IMR-90 (cell line): ENCODE measurements around the gene DDX50. TPM values are rescaled to one million over a fixed set of nuclear protein-coding genes. Genes with fewer than 3 reads are reported as not detected.
"Not testable (repeated sequence)": the region's sequence is repeated elsewhere in the genome, so short reads cannot be mapped to it uniquely, and the experiment has no call there.

Source experiments
- ATAC-seq: fragments of 200-7000 bp; cut with Tn5 transposase; 2 replicates; pipeline ENCODE4 v1.9.1; 2020; ENCODE audit warnings: low read depth, mild to moderate bottlenecking, moderate library complexity
- BruUV-seq: library from RNA; stranded (reverse); fragments of 400-500 nt; replicated peaks from 2 replicates; lab custom pipeline; 2021; lab: Mats Ljungman, UMichigan
- CTCF ChIA-PET: fragments of 300-600 bp; formaldehyde crosslinking; extraction: SDS; loops from one replicate; lab custom pipeline; 2021; ENCODE audit warnings: antibody characterized with exemption; lab: Yijun Ruan, JAX
- POLR2A ChIA-PET: fragments of 300-600 bp; sonication (Branson Sonifier 250); formaldehyde crosslinking; loops from one replicate; lab custom pipeline; 2022; ENCODE audit warnings: antibody characterized with exemption; ENCODE audit not compliant: unreplicated experiment; lab: Charles Lee
- DNase-seq: peaks from one replicate; pipeline ENCODE4 v3.0.0; 2013
- H2AFZ ChIP-seq: replicated peaks from 2 replicates; pipeline ENCODE3; 2013; ENCODE audit warnings: low read length, mild to moderate bottlenecking; ENCODE audit not compliant: poor library complexity
- H2AK5ac ChIP-seq: 2 replicates; pipeline ENCODE4 v1.6.1; 2013; ENCODE audit warnings: low read depth, low read length, inconsistent platforms
- H2AK9ac ChIP-seq: replicated peaks from 2 replicates; pipeline ENCODE3; 2013; ENCODE audit warnings: mild to moderate bottlenecking, low read depth, low read length, moderate library complexity; ENCODE audit not compliant: poor library complexity
- H2BK120ac ChIP-seq: 2 replicates; pipeline ENCODE4 v1.6.1; 2013; ENCODE audit warnings: low read depth, low read length, inconsistent platforms
- H2BK15ac ChIP-seq: 3 replicates; pipeline ENCODE4 v1.6.1; 2013; ENCODE audit warnings: low read depth, low read length, inconsistent platforms
- H2BK20ac ChIP-seq: 2 replicates; pipeline ENCODE4 v1.6.1; 2013; ENCODE audit warnings: low read depth, mild to moderate bottlenecking, inconsistent platforms, low read length, moderate library complexity
- H2BK5ac ChIP-seq: 2 replicates; pipeline ENCODE4 v1.6.1; 2013; ENCODE audit warnings: mild to moderate bottlenecking, low read depth, low read length, inconsistent platforms; ENCODE audit not compliant: poor library complexity, severe bottlenecking
- H3K14ac ChIP-seq: replicated peaks from 2 replicates; pipeline ENCODE4 v1.6.1; 2013; ENCODE audit warnings: low read depth, low read length, inconsistent platforms
- H3K18ac ChIP-seq: 2 replicates; pipeline ENCODE4 v1.6.1; 2013; ENCODE audit warnings: low read depth, low read length, control low read depth
- H3K23ac ChIP-seq: 2 replicates; pipeline ENCODE4 v1.6.1; 2013; ENCODE audit warnings: low read depth, low read length, inconsistent platforms
- H3K27ac ChIP-seq: 2 replicates; pipeline ENCODE4 v1.5.1; 2013; ENCODE audit warnings: mild to moderate bottlenecking, control low read depth, low read length; ENCODE audit not compliant: insufficient read depth
- H3K27me3 ChIP-seq: 2 replicates; pipeline ENCODE4 v1.6.1; 2013; ENCODE audit warnings: low read length; ENCODE audit not compliant: control insufficient read depth, insufficient read depth
- H3K36me3 ChIP-seq: 2 replicates; pipeline ENCODE4 v1.6.1; 2013; ENCODE audit warnings: low read length, mixed read lengths; ENCODE audit not compliant: control insufficient read depth, insufficient read depth
- H3K4ac ChIP-seq: 2 replicates; pipeline ENCODE4 v1.6.1; 2013; ENCODE audit warnings: low read depth, low read length, inconsistent platforms
- H3K4me1 ChIP-seq: 2 replicates; pipeline ENCODE4 v1.6.1; 2013; ENCODE audit warnings: low read length, mixed read lengths; ENCODE audit not compliant: control insufficient read depth, insufficient read depth
- H3K4me2 ChIP-seq: 2 replicates; pipeline ENCODE4 v1.6.1; 2013; ENCODE audit warnings: low read depth, mild to moderate bottlenecking, control low read depth, low read length, moderate library complexity
- H3K4me3 ChIP-seq: 2 replicates; pipeline ENCODE4 v1.5.1; 2013; ENCODE audit warnings: low read depth, mild to moderate bottlenecking, control low read depth, low read length, moderate library complexity; ENCODE audit not compliant: insufficient read depth
- H3K56ac ChIP-seq: 2 replicates; pipeline ENCODE4 v1.6.1; 2013; ENCODE audit warnings: low read length, inconsistent platforms; ENCODE audit not compliant: insufficient read depth; ENCODE audit errors: extremely low read depth
- H3K79me1 ChIP-seq, 2 experiments: 2 replicates each; pipeline ENCODE4 v1.6.1; 2013; ENCODE audit warnings: low read length in 2 of 2, inconsistent platforms in 1 of 2, low read depth in 1 of 2
- H3K9ac ChIP-seq: 2 replicates; pipeline ENCODE4 v1.6.1; 2013; ENCODE audit warnings: low read depth, low read length, control low read depth
- H3K9me1 ChIP-seq: 2 replicates; pipeline ENCODE4 v1.6.1; 2013; ENCODE audit warnings: low read length, inconsistent platforms; ENCODE audit not compliant: insufficient read depth
- H3K9me3 ChIP-seq: 2 replicates; pipeline ENCODE4 v1.6.1; 2013; ENCODE audit warnings: low read length; ENCODE audit not compliant: control insufficient read depth, insufficient read depth
- H4K20me1 ChIP-seq: 2 replicates; pipeline ENCODE4 v1.6.1; 2013; ENCODE audit warnings: low read length, inconsistent platforms; ENCODE audit not compliant: insufficient read depth
- H4K5ac ChIP-seq: 2 replicates; pipeline ENCODE4 v1.6.1; 2013; ENCODE audit warnings: mild to moderate bottlenecking, low read depth, low read length, control low read depth
- H4K8ac ChIP-seq, 2 experiments: 2 replicates each; pipeline ENCODE4 v1.6.1; 2013; ENCODE audit warnings: low read depth in 2 of 2, low read length in 2 of 2, control low read depth in 1 of 2, inconsistent platforms in 1 of 2
- H4K91ac ChIP-seq: 2 replicates; pipeline ENCODE4 v1.6.1; 2013; ENCODE audit warnings: low read depth, low read length, inconsistent platforms; ENCODE audit not compliant: insufficient read depth
- WGBS, 2 experiments: methylation state at CpG; one replicate each; pipeline versions ENCODE4 v1.1.5 to v1.1.7; 2013; ENCODE audit warnings: missing lambda C conversion rate in 2 of 2; ENCODE audit not compliant: insufficient read length in 1 of 2; ENCODE audit errors: extremely low coverage in 2 of 2; 5-methylcytosine and 5-hydroxymethylcytosine counted together
- dilution Hi-C: fragments of 300-500 bp; cut with HindIII; formaldehyde crosslinking; loops from one replicate; pipeline ENCODE4 v1.14.3; 2018; ENCODE audit warnings: low sequenced_read_pairs; ENCODE audit not compliant: unreplicated experiment
- in situ Hi-C: fragments of 300-500 bp; cut with MboI; formaldehyde crosslinking; loops from 3 replicates; pipeline ENCODE4 v1.14.3; 2019; ENCODE audit warnings: low sequenced_read_pairs, inconsistent platforms, mixed read lengths
- intact Hi-C: fragments of 100-400 bp; cut with micrococcal nuclease; formaldehyde crosslinking; loops from 2 replicates; pipeline ENCODE4 v1.10.0; 2022
- polyA plus RNA-seq, 3 experiments: library from polyadenylated mRNA; depleted of rRNA; stranded (reverse); fragments of >200 nt; gene quantifications; 2 replicates each; pipeline ENCODE4 v1.2.3, GENCODE V29; 2012; ENCODE audit warnings: low replicate concordance in 1 of 3
- total RNA-seq: library from RNA; depleted of rRNA; stranded (reverse); fragments of >200 nt; gene quantifications from 2 replicates; pipeline ENCODE4 v1.2.3, GENCODE V29; 2012

The DDX50 gene
- total and polyA plus RNA-seq, 2 of the 4 experiments (the other 2 are of a cell fraction), result 31.1 to 55.7 TPM

DNA sequence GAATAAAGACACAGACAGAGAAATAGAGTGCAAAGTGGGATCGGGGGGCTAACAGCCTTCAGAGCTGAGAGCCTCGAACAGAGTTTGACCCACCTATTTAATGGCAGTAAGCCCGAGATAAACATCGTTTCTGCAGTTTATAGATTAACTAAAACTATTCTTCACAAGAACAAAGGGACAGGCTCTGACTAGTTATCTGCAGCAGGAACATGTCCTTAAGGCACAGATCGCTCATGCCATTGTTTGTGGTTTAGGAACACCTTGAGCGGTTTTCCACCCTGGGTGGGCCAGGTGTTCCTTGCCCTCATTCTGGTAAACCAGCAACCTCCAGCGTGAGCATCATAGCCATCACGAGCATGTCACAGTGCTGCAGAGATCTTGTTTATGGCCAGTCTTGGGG is 32.9 kb upstream of the DDX50 start:
- H3K4me1 ChIP-seq, H3K14ac ChIP-seq, H3K9me3 ChIP-seq, H4K5ac ChIP-seq, H3K56ac ChIP-seq, H3K23ac ChIP-seq, H2BK20ac ChIP-seq, H3K18ac ChIP-seq, H3K36me3 ChIP-seq, H3K9me1 ChIP-seq, H3K27ac ChIP-seq, H3K4ac ChIP-seq, in situ Hi-C loops, H4K20me1 ChIP-seq, H2BK5ac ChIP-seq, H3K27me3 ChIP-seq, H3K79me1 ChIP-seq, H2AK5ac ChIP-seq, POLR2A ChIA-PET, H2BK120ac ChIP-seq, H4K91ac ChIP-seq, DNase-seq, BruUV-seq, dilution Hi-C loops, intact Hi-C loops, H2BK15ac ChIP-seq, H3K9ac ChIP-seq, H3K4me2 ChIP-seq, H4K8ac ChIP-seq, H3K4me3 ChIP-seq, H2AFZ ChIP-seq, ATAC-seq, CTCF ChIA-PET, H2AK9ac ChIP-seq: not testable (repeated sequence)
- 100% methylated on average over 3 of the region's 8 CpGs; no CpG with 5 or more reads in 1 of the 2 experiments for WGBS, 2 experiments
